HCT116 (cell line): ENCODE data around the gene EPRS1. TPM values are rescaled to one million over a fixed set of nuclear protein-coding genes. Genes with fewer than 3 reads are reported as not detected.

Source experiments
- ATAC-seq: fragments of 200-7000 bp; cut with Tn5 transposase; 2 replicates; pipeline ENCODE4 v1.9.1; 2020; ENCODE audit warnings: mild to moderate bottlenecking, moderate library complexity
- BruUV-seq: library from RNA; stranded (reverse); fragments of 400-500 nt; replicated peaks from 2 replicates; lab custom pipeline; 2021; lab: Mats Ljungman, UMichigan
- CTCF ChIA-PET: fragments of 300-600 bp; sonication (Branson Sonifier 250); formaldehyde crosslinking; loops from one replicate; lab custom pipeline; 2021; ENCODE audit warnings: antibody characterized with exemption; lab: Charles Lee
- POLR2A ChIA-PET: fragments of 300-600, 350-600 bp; sonication (Branson Sonifier 250); formaldehyde crosslinking; loops from one replicate; lab custom pipeline; 2021; ENCODE audit warnings: antibody characterized with exemption; lab: Charles Lee
- RAD21 ChIA-PET, 2 experiments: fragments of 300-600 bp; sonication (Branson Sonifier 250); formaldehyde crosslinking; loops; one replicate each; lab custom pipeline; 2023; ENCODE audit warnings: low total read pairs in 2 of 2; ENCODE audit not compliant: uncharacterized antibody in 2 of 2, unreplicated experiment in 2 of 2, low non-redundant PET in 1 of 2; lab: Charles Lee
- DNase-seq: peaks from one replicate; pipeline ENCODE4 v3.0.0-alpha.2; 2010; ENCODE audit warnings: low read depth, low spot score
- H2AFZ ChIP-seq: fragments of 200-600 bp; shearing (Covaris generic), sonication (generic); 2 replicates; pipeline ENCODE4 v1.6.1; 2017; ENCODE audit warnings: low read depth, mixed run types, mixed read lengths, antibody characterized with exemption, low read length; ENCODE audit not compliant: poor library complexity, severe bottlenecking
- H3K27ac ChIP-seq: 2 replicates; pipeline ENCODE4 v1.5.1; 2012; ENCODE audit warnings: low read depth, low read length
- H3K27me3 ChIP-seq: fragments of 200-600 bp; sonication (generic); 2 replicates; pipeline ENCODE4 v1.6.1; 2016; ENCODE audit warnings: mixed run types, low read length, mixed read lengths; ENCODE audit not compliant: insufficient read depth
- H3K36me3 ChIP-seq, 2 experiments: fragments of 200-500 bp in 1 of 2; fragments of 200-600 bp in 1 of 2; sonication (Bioruptor generic) in 1 of 2; sonication (generic) in 1 of 2; 2 replicates each; pipeline versions ENCODE4 v1.5.1 to v1.6.1; 2014 to 2016; ENCODE audit warnings: low read length in 2 of 2, inconsistent platforms in 1 of 2, mixed read lengths in 1 of 2, mixed run types in 1 of 2; ENCODE audit not compliant: insufficient read depth in 2 of 2, control insufficient read depth in 1 of 2
- H3K4me1 ChIP-seq, 2 experiments: fragments of 200-600 bp in 1 of 2; sonication (generic) in 1 of 2; 2 replicates each; pipeline versions ENCODE4 v1.5.1 to v1.6.1; 2012 to 2017; ENCODE audit warnings: low read length in 2 of 2, inconsistent platforms in 1 of 2, mild to moderate bottlenecking in 1 of 2, mixed read lengths in 1 of 2, mixed run types in 1 of 2, moderate library complexity in 1 of 2; ENCODE audit not compliant: insufficient read depth in 2 of 2, control insufficient read depth in 1 of 2
- H3K4me2 ChIP-seq: fragments of 200-600 bp; sonication (generic); 2 replicates; pipeline ENCODE4 v1.6.1; 2017; ENCODE audit warnings: mixed run types, low read length, mixed read lengths
- H3K4me3 ChIP-seq, 2 experiments: fragments of 200-600 bp in 1 of 2; sonication (generic) in 1 of 2; replicated peaks in 1 of 2; 2 replicates each; pipeline ENCODE4 v1.5.1; 2011 to 2016; ENCODE audit warnings: low read length in 2 of 2, control low read depth in 1 of 2, low read depth in 1 of 2, mild to moderate bottlenecking in 1 of 2, mixed read lengths in 1 of 2, mixed run types in 1 of 2
- H3K79me2 ChIP-seq: fragments of 200-600 bp; sonication (generic); 2 replicates; pipeline ENCODE4 v1.6.1; 2017; ENCODE audit warnings: mild to moderate bottlenecking, mixed run types, low read length, moderate library complexity, mixed read lengths; ENCODE audit not compliant: insufficient read depth
- H3K9ac ChIP-seq: fragments of 200-600 bp; sonication (generic); 2 replicates; pipeline ENCODE4 v1.6.1; 2016; ENCODE audit warnings: low read length, mixed read lengths
- H3K9me2 ChIP-seq: fragments of 200-600 bp; sonication (generic), shearing (Covaris generic); 2 replicates; pipeline ENCODE4 v1.6.1; 2017; ENCODE audit warnings: mixed run types, mild to moderate bottlenecking, moderate library complexity; ENCODE audit not compliant: insufficient read depth
- H3K9me3 ChIP-seq, 2 experiments: fragments of 200-500 bp in 1 of 2; fragments of 200-600 bp in 1 of 2; sonication (Bioruptor generic) in 1 of 2; sonication (generic) in 1 of 2; 2 replicates each; pipeline ENCODE4 v1.6.1; 2014 to 2017; ENCODE audit warnings: low read length in 2 of 2, mixed read lengths in 2 of 2, inconsistent platforms in 1 of 2, low read depth in 1 of 2, mild to moderate bottlenecking in 1 of 2, mixed run types in 1 of 2, moderate library complexity in 1 of 2; ENCODE audit not compliant: control insufficient read depth in 1 of 2, insufficient read depth in 1 of 2
- H4K20me1 ChIP-seq: fragments of 200-600 bp; sonication (generic), shearing (Covaris generic); 2 replicates; pipeline ENCODE4 v1.6.1; 2017; ENCODE audit warnings: mixed run types, mild to moderate bottlenecking, moderate library complexity; ENCODE audit not compliant: insufficient read depth
- CBX3 ChIP-seq: IDR thresholded peaks from 2 replicates; pipeline ENCODE4 v1.6.1; 2012; ENCODE audit warnings: low read depth
- EGR1 ChIP-seq: IDR thresholded peaks from 2 replicates; pipeline ENCODE4 v1.6.1; 2012; ENCODE audit warnings: low read depth
- ELF1 ChIP-seq: IDR thresholded peaks from 2 replicates; pipeline ENCODE4 v1.6.1; 2012; ENCODE audit warnings: low read depth, borderline replicate concordance
- EZH2 ChIP-seq: fragments of 200-600 bp; sonication (generic); IDR thresholded peaks from 2 replicates; pipeline ENCODE4 v1.6.1; 2017; ENCODE audit warnings: antibody characterized with exemption, mixed run types
- EZH2phosphoT487 ChIP-seq: fragments of 200-600 bp; IDR thresholded peaks from 2 replicates; pipeline ENCODE4 v1.6.1; 2018; ENCODE audit warnings: antibody characterized with exemption, borderline replicate concordance
- FOSL1 ChIP-seq: IDR thresholded peaks from 2 replicates; pipeline ENCODE4 v1.6.1; 2012; ENCODE audit warnings: low read depth
- JUND ChIP-seq: IDR thresholded peaks from 2 replicates; pipeline ENCODE4 v1.6.1; 2012
- POLR2A ChIP-seq: IDR thresholded peaks from 2 replicates; pipeline ENCODE4 v1.7.0; 2011; ENCODE audit warnings: borderline replicate concordance; ENCODE audit not compliant: insufficient read depth, insufficient read length; ENCODE audit errors: extremely low read depth
- POLR2AphosphoS5 ChIP-seq: IDR thresholded peaks from 2 replicates; pipeline ENCODE4 v1.6.1; 2011; ENCODE audit warnings: mild to moderate bottlenecking, low read depth, low read length, moderate library complexity
- RAD21 ChIP-seq: IDR thresholded peaks from 2 replicates; pipeline ENCODE4 v1.6.1; 2012; ENCODE audit warnings: low read depth, mild to moderate bottlenecking
- SIN3A ChIP-seq: IDR thresholded peaks from 2 replicates; pipeline ENCODE4 v1.6.1; 2012; ENCODE audit warnings: low read depth
- SP1 ChIP-seq: IDR thresholded peaks from 2 replicates; pipeline ENCODE4 v1.6.1; 2012; ENCODE audit warnings: low read depth
- SRF ChIP-seq: IDR thresholded peaks from 2 replicates; pipeline ENCODE4 v1.6.1; 2012; ENCODE audit warnings: low read depth
- TCF7L2 ChIP-seq: IDR thresholded peaks from 2 replicates; pipeline ENCODE4 v1.7.0; 2011; ENCODE audit warnings: borderline replicate concordance, inconsistent platforms; ENCODE audit not compliant: insufficient read depth, insufficient read length; ENCODE audit errors: extremely low read depth
- YY1 ChIP-seq: IDR thresholded peaks from 2 replicates; pipeline ENCODE4 v1.6.1; 2011; ENCODE audit warnings: low read length, low read depth, moderate library complexity, mild to moderate bottlenecking; ENCODE audit not compliant: insufficient replicate concordance; ENCODE audit errors: extremely low read depth
- ZFX ChIP-seq: fragments of 450-650 bp; IDR thresholded peaks from 2 replicates; pipeline ENCODE4 v1.6.1; 2017
- ZNF274 ChIP-seq: fragments of 200-500 bp; sonication (Bioruptor generic); IDR thresholded peaks from 2 replicates; pipeline ENCODE4 v1.6.1; 2014; ENCODE audit warnings: mild to moderate bottlenecking, low read depth, low read length, inconsistent platforms
- intact Hi-C: fragments of 100-400 bp; cut with micrococcal nuclease; formaldehyde crosslinking; loops from 2 replicates; pipeline ENCODE4 v1.10.0; 2022
- total RNA-seq: library from RNA; stranded (reverse); gene quantifications from one replicate; pipeline ENCODE4 v1.2.1, GENCODE V29; 2021; ENCODE audit not compliant: unreplicated experiment
- TF ChIP-seq, protein P1 (sequence below), 3 experiments: fragments of 200-600 bp in 1 of 3; sonication (generic) in 1 of 3; IDR thresholded peaks in 2 of 3; conservative IDR thresholded peaks in 1 of 3; 2 replicates each; pipeline ENCODE4 v1.5.1; 2012 to 2017; ENCODE audit warnings: low read depth in 2 of 3, low read length in 2 of 3, antibody characterized with exemption in 1 of 3, borderline replicate concordance in 1 of 3, control low read depth in 1 of 3, mild to moderate bottlenecking in 1 of 3, mixed read lengths in 1 of 3, mixed run types in 1 of 3, moderate library complexity in 1 of 3; ENCODE audit not compliant: insufficient read depth in 1 of 3
- TF ChIP-seq, protein P2 (sequence below): IDR thresholded peaks from 2 replicates; pipeline ENCODE4 v1.6.1; 2012
- TF ChIP-seq, protein P3 (sequence below): IDR thresholded peaks from 2 replicates; pipeline ENCODE4 v1.6.1; 2012; ENCODE audit warnings: low read depth

The EPRS1 gene
- total RNA-seq, 1 experiment from 2014 or later, result 188 TPM

DNA sequence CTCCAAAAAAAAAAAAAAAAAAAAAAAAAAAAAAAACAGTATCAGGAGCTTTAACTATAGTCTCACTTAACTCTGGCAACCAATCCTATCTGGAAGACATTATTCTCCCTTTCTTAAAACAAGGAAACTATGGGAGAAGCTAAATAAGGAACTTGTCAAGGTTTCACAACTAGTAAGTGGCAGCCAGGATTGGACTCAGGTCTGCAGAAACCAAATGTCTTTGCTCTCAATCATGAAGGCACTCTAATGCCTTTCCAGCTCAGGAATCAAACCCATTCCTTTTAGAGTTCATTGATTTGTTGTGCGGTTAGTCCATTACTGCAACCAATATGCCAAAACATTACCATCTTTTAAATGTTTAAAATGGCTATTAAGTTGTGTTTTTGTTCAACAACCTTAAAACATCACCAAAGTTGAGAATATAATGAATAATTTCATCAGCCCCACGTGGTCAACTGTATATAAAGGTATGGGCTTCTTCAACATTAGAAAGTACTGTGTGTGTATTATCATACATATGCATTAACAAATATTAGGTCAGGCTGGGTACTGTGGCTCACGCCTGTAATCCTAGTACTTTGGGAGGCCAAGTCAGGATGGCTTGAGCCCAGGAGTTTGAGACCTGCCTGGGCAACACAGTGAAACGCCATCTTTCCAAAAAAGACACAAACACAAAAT lies 1.5 kb downstream of the EPRS1 start:
- Histone ChIP-seq H3K4me3 (peak overlapping the region; percentile 91 to 98), H3K9ac (peak overlapping the region; percentile 74), H2AFZ (no peak overlapping the region), H3K27me3 (no peaks in the 10 kb centered on the region), H3K4me1 (peaks cover 4 to 12% of the 10 kb centered on the region in 2 experiments; a peak in 3 of 4 replicates), H3K36me3 (peaks cover 0 to 3% of the 10 kb centered on the region in 2 experiments; a peak in 1 of 4 replicates), H3K79me2 (peaks cover 63% of the 10 kb centered on the region), H3K4me2 (peak overlapping the region; percentile 69), H3K27ac (no peak overlapping the region), H3K9me2 (no peaks in the 10 kb centered on the region)
- intact Hi-C loops, result loop anchor here (1.0 kb wide), 1 partner anchor 45 kb away; no protein-coding TSS in a partner anchor
- POLR2A ChIA-PET, result interaction anchor here (0.7 kb wide), 1 partner anchor 463 kb away, joined by 3 read pairs; no protein-coding TSS in a partner anchor
- no TSS peak for BruUV-seq
- RAD21 ChIA-PET, result interaction anchor here in 1 of 2 experiments (0.6 kb wide), 1 partner anchor 29 kb away, joined by 4 read pairs; no protein-coding TSS in a partner anchor
- CTCF ChIA-PET, result interaction anchor here (0.6 kb wide), 1 partner anchor 834 kb away, joined by 3 read pairs; the partner anchor contains the start of gene HLX
- DNase-seq (no peak), ATAC-seq (no peak)
- TF ChIP-seq, protein P1, sequence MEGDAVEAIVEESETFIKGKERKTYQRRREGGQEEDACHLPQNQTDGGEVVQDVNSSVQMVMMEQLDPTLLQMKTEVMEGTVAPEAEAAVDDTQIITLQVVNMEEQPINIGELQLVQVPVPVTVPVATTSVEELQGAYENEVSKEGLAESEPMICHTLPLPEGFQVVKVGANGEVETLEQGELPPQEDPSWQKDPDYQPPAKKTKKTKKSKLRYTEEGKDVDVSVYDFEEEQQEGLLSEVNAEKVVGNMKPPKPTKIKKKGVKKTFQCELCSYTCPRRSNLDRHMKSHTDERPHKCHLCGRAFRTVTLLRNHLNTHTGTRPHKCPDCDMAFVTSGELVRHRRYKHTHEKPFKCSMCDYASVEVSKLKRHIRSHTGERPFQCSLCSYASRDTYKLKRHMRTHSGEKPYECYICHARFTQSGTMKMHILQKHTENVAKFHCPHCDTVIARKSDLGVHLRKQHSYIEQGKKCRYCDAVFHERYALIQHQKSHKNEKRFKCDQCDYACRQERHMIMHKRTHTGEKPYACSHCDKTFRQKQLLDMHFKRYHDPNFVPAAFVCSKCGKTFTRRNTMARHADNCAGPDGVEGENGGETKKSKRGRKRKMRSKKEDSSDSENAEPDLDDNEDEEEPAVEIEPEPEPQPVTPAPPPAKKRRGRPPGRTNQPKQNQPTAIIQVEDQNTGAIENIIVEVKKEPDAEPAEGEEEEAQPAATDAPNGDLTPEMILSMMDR (IDR thresholded peaks at IDR 0.05 in 2 of 3, conservative IDR thresholded peaks at IDR 0.05 in 1 of 3; ENCODE audit: borderline replicate concordance in 1 of 3, insufficient read depth in 1 of 3, low read depth in 2 of 3, low read length in 2 of 3), result no peak
- TF ChIP-seq POLR2AphosphoS5 (no peak), SP1 (no peak), FOSL1 (no peak), EZH2phosphoT487 (no peak), CBX3 (no peak), POLR2A (no peak), SRF (no peak), ZFX (no peak), YY1 (no peak), EGR1 (no peak), SIN3A (no peak), RAD21 (no peak), EZH2 (no peak), ZNF274 (no peak), ELF1 (no peak), TCF7L2 (no peak), JUND (no peak)
- TF ChIP-seq, protein P2, sequence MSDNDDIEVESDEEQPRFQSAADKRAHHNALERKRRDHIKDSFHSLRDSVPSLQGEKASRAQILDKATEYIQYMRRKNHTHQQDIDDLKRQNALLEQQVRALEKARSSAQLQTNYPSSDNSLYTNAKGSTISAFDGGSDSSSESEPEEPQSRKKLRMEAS, result no peak
- TF ChIP-seq, protein P3, sequence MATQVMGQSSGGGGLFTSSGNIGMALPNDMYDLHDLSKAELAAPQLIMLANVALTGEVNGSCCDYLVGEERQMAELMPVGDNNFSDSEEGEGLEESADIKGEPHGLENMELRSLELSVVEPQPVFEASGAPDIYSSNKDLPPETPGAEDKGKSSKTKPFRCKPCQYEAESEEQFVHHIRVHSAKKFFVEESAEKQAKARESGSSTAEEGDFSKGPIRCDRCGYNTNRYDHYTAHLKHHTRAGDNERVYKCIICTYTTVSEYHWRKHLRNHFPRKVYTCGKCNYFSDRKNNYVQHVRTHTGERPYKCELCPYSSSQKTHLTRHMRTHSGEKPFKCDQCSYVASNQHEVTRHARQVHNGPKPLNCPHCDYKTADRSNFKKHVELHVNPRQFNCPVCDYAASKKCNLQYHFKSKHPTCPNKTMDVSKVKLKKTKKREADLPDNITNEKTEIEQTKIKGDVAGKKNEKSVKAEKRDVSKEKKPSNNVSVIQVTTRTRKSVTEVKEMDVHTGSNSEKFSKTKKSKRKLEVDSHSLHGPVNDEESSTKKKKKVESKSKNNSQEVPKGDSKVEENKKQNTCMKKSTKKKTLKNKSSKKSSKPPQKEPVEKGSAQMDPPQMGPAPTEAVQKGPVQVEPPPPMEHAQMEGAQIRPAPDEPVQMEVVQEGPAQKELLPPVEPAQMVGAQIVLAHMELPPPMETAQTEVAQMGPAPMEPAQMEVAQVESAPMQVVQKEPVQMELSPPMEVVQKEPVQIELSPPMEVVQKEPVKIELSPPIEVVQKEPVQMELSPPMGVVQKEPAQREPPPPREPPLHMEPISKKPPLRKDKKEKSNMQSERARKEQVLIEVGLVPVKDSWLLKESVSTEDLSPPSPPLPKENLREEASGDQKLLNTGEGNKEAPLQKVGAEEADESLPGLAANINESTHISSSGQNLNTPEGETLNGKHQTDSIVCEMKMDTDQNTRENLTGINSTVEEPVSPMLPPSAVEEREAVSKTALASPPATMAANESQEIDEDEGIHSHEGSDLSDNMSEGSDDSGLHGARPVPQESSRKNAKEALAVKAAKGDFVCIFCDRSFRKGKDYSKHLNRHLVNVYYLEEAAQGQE, result no peak
- TF ChIP-seq, all 23 proteins: peak for 0
- Histone ChIP-seq H3K9me3 (no peaks in the 10 kb centered on the region), H4K20me1 (no peaks in the 10 kb centered on the region)
